Keratinocyte (primary cell): ENCODE measurements around the gene DCTN1. TPM values are rescaled to one million over a fixed set of nuclear protein-coding genes. Genes with fewer than 3 reads are reported as not detected.
A peak's percentile ranks its signal among the peaks of the same experiment; 100 is the strongest.

Source experiments
- DNase-seq: peaks from one replicate; pipeline ENCODE4 v3.0.0-alpha.2; 2011; ENCODE audit warnings: low read depth, missing footprints, low spot score
- FAIRE-seq: peaks from 2 replicates; lab custom pipeline; 2011; peaks lifted over from hg19 to GRCh38; lab: Jason Lieb, UNC
- H2AFZ ChIP-seq: 2 replicates; pipeline ENCODE4 v1.6.0; 2012; ENCODE audit warnings: low read length, control low read depth, inconsistent platforms; ENCODE audit not compliant: control insufficient read depth
- H3K27ac ChIP-seq: 2 replicates; pipeline ENCODE4 v1.5.1; 2011; ENCODE audit warnings: low read length; ENCODE audit not compliant: control insufficient read depth, insufficient read depth
- H3K27me3 ChIP-seq: 3 replicates; pipeline ENCODE4 v1.6.0; 2011; ENCODE audit warnings: low read length; ENCODE audit not compliant: control insufficient read depth, insufficient read depth; ENCODE audit errors: extremely low read depth
- H3K36me3 ChIP-seq, 2 experiments: 2 replicates in 1 of 2; 3 replicates in 1 of 2; pipeline ENCODE4 v1.5.1; 2011; ENCODE audit warnings: low read length in 2 of 2, mild to moderate bottlenecking in 1 of 2; ENCODE audit not compliant: control insufficient read depth in 2 of 2, insufficient read depth in 2 of 2; ENCODE audit errors: extremely low read depth in 1 of 2
- H3K4me1 ChIP-seq: 3 replicates; pipeline ENCODE4 v1.5.1; 2011; ENCODE audit warnings: low read length; ENCODE audit not compliant: control insufficient read depth, insufficient read depth; ENCODE audit errors: extremely low read depth
- H3K4me2 ChIP-seq: 3 replicates; pipeline ENCODE4 v1.6.0; 2011; ENCODE audit warnings: low read depth, low read length; ENCODE audit not compliant: control insufficient read depth, insufficient read depth; ENCODE audit errors: extremely low read depth
- H3K4me3 ChIP-seq, 3 experiments: fragments of 200-600 bp in 1 of 3; sonication (generic) in 1 of 3; 2 replicates in 2 of 3; 3 replicates in 1 of 3; pipeline ENCODE4 v1.5.1; 2011 to 2016; ENCODE audit warnings: low read length in 3 of 3, mild to moderate bottlenecking in 3 of 3, control low read depth in 2 of 3, inconsistent platforms in 1 of 3, low read depth in 1 of 3, mixed read lengths in 1 of 3, mixed run types in 1 of 3, moderate library complexity in 1 of 3; ENCODE audit not compliant: control insufficient read depth in 2 of 3, insufficient read depth in 2 of 3; ENCODE audit errors: extremely low read depth in 1 of 3
- H3K79me2 ChIP-seq: 2 replicates; pipeline ENCODE4 v1.6.0; 2012; ENCODE audit warnings: low read length; ENCODE audit not compliant: control insufficient read depth, insufficient read depth
- H3K9ac ChIP-seq: 3 replicates; pipeline ENCODE4 v1.6.0; 2011; ENCODE audit warnings: low read length; ENCODE audit not compliant: control insufficient read depth, insufficient read depth; ENCODE audit errors: extremely low read depth
- H3K9me1 ChIP-seq: 3 replicates; pipeline ENCODE4 v1.6.0; 2011; ENCODE audit warnings: low read length; ENCODE audit not compliant: control insufficient read depth, insufficient read depth; ENCODE audit errors: extremely low read depth
- H3K9me3 ChIP-seq: 2 replicates; pipeline ENCODE4 v1.5.1; 2012; ENCODE audit warnings: low read depth, low read length; ENCODE audit not compliant: control insufficient read depth
- H4K20me1 ChIP-seq: 3 replicates; pipeline ENCODE4 v1.6.0; 2011; ENCODE audit warnings: low read length; ENCODE audit not compliant: control insufficient read depth, insufficient read depth; ENCODE audit errors: extremely low read depth
- CTCF ChIP-seq, 3 experiments: IDR thresholded peaks in 1 of 3; conservative IDR thresholded peaks in 1 of 3; optimal IDR thresholded peaks in 1 of 3; 2 replicates in 2 of 3; 3 replicates in 1 of 3; pipeline versions ENCODE3 to v1.5.1; 2011; ENCODE audit warnings: low read length in 3 of 3, mild to moderate bottlenecking in 3 of 3, moderate library complexity in 2 of 3, control low read depth in 1 of 3, inconsistent platforms in 1 of 3; ENCODE audit not compliant: insufficient read depth in 2 of 3; ENCODE audit errors: extremely low read depth in 1 of 3
- EZH2 ChIP-seq: IDR thresholded peaks from one replicate; pipeline ENCODE4 v1.6.1; 2012; ENCODE audit warnings: inconsistent platforms, mild to moderate bottlenecking, low read length, moderate library complexity
- dilution Hi-C: fragments of 300-500 bp; cut with MboI; formaldehyde crosslinking; loops from one replicate; pipeline ENCODE4 v1.7.0; 2020; ENCODE audit warnings: low sequenced_read_pairs; ENCODE audit not compliant: extremely low pct_ligation_motif_present
- polyA plus RNA-seq, 5 experiments: library from polyadenylated mRNA; depleted of rRNA in 3 of 5; stranded (reverse) in 3 of 5; stranded (forward) in 1 of 5; unstranded in 1 of 5; fragments of >200 nt; gene quantifications; 1 replicate in 1 of 5; 2 replicates in 3 of 5; 3 replicates in 1 of 5; pipeline versions ENCODE4 v1.2.1 to v1.2.3, GENCODE V29; 2011 to 2012; ENCODE audit warnings: missing spikeins in 2 of 5, low read depth in 1 of 5, low replicate concordance in 1 of 5

DCTN1 gene
- polyA plus RNA-seq, 1 donor (not counting 4 experiments of a cell fraction or from before 2014, with no cell fraction given), result 110 TPM

- no peaks in the 10 kb centered on the region for H3K36me3 ChIP-seq
- no peaks in the 10 kb centered on the region for H3K9me3 ChIP-seq
- no peak overlapping the region for H2AFZ ChIP-seq
- peaks cover under 1% of the 10 kb centered on the region for H3K27me3 ChIP-seq
- no peak overlapping the region for H3K4me3 ChIP-seq
- dilution Hi-C loops, result no loop called here
- no peaks in the 10 kb centered on the region for H4K20me1 ChIP-seq
- TF ChIP-seq CTCF (optimal IDR thresholded peaks at IDR 0.05 in 1 of 3, IDR thresholded peaks at IDR 0.05 in 1 of 3, conservative IDR thresholded peaks at IDR 0.05 in 1 of 3; ENCODE audit: extremely low read depth in 1 of 3, insufficient read depth in 2 of 3, low read length in 3 of 3) (peak; percentile 40 to 70 (median 59)), EZH2 (no peak)
- H3K4me2 ChIP-seq, result no peak overlapping the region
- no peak for FAIRE-seq
- H3K27ac ChIP-seq, result no peak overlapping the region
- DNase-seq, result no peak
- no peak overlapping the region for H3K9ac ChIP-seq
- H3K4me1 ChIP-seq, result no peaks in the 10 kb centered on the region
- H3K9me1 ChIP-seq, result no peaks in the 10 kb centered on the region
- H3K79me2 ChIP-seq, result no peaks in the 10 kb centered on the region
Observed at GRCh38 chr2:74333175-74333574, 46.9 kb downstream of the DCTN1 start.

- dilution Hi-C loops, result no loop called here
- no peak overlapping the region for H3K27ac ChIP-seq
- no peaks in the 10 kb centered on the region for H3K79me2 ChIP-seq
- H3K9ac ChIP-seq, result no peak overlapping the region
- H2AFZ ChIP-seq, result no peak overlapping the region
- no peak for TF ChIP-seq CTCF (optimal IDR thresholded peaks at IDR 0.05 in 1 of 3, IDR thresholded peaks at IDR 0.05 in 1 of 3, conservative IDR thresholded peaks at IDR 0.05 in 1 of 3; ENCODE audit: extremely low read depth in 1 of 3, insufficient read depth in 2 of 3, low read length in 3 of 3)
- TF ChIP-seq EZH2, result no peak
- H3K27me3 ChIP-seq, result peaks cover 3% of the 10 kb centered on the region
- DNase-seq (no peak), FAIRE-seq (no peak)
- no peaks in the 10 kb centered on the region for H3K4me1 ChIP-seq
- H3K9me1 ChIP-seq, result no peaks in the 10 kb centered on the region
- H3K36me3 ChIP-seq, result no peaks in the 10 kb centered on the region
- H3K4me2 ChIP-seq, result no peak overlapping the region
- no peak overlapping the region for H3K4me3 ChIP-seq
- no peaks in the 10 kb centered on the region for H3K9me3 ChIP-seq
- no peaks in the 10 kb centered on the region for H4K20me1 ChIP-seq
Observed at GRCh38 chr2:74332550-74333174, 47.4 kb downstream of the DCTN1 start.
